ENCODE data around the gene TJP1.

- TF ChIP-seq CTCF (conservative IDR thresholded peaks at IDR 0.05) (no peak), EZH2 (IDR thresholded peaks at IDR 0.05; ENCODE audit: low read depth) (no peak)
These were observed 72.7 kb downstream of the TJP1 start for GRCh38 chr15:29749365-29750086.

Measured in PC-9 (cell line).